ENCODE measurements around the gene HDAC4.

The HDAC4 gene

DNA sequence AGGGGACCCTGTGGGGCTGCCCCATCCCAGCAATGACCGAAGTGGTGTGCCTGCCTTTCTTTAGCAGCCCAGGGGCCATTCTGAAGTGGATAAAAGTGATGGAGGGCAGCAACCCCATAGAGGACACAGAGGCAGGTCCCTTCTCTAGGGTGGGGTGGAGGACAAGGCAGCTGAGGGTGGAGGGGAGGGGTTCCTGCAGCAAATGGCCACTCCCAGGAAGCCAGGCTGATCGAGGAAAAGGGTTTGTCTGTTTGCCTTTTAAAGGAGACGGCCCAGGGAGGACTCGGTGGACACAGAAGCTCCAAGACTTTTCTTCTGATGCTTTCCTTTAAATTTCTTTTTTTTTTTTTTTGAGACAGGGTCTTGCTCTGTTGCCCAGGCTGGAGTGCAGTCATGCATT, 280.2 kb downstream of the HDAC4 start:
- no peaks in the 10 kb centered on the region for H4K20me1 ChIP-seq (ENCODE audit: low read depth, low read length)
- no peak overlapping the region for H3K4me3 ChIP-seq (ENCODE audit: insufficient read depth, low read length, poor library complexity, severe bottlenecking)
- H2AFZ ChIP-seq (ENCODE audit: low read depth, low read length, severe bottlenecking) = no peak overlapping the region
- no peaks in the 10 kb centered on the region for H3K36me3 ChIP-seq (ENCODE audit: low read length)
- TF ChIP-seq, protein P1, sequence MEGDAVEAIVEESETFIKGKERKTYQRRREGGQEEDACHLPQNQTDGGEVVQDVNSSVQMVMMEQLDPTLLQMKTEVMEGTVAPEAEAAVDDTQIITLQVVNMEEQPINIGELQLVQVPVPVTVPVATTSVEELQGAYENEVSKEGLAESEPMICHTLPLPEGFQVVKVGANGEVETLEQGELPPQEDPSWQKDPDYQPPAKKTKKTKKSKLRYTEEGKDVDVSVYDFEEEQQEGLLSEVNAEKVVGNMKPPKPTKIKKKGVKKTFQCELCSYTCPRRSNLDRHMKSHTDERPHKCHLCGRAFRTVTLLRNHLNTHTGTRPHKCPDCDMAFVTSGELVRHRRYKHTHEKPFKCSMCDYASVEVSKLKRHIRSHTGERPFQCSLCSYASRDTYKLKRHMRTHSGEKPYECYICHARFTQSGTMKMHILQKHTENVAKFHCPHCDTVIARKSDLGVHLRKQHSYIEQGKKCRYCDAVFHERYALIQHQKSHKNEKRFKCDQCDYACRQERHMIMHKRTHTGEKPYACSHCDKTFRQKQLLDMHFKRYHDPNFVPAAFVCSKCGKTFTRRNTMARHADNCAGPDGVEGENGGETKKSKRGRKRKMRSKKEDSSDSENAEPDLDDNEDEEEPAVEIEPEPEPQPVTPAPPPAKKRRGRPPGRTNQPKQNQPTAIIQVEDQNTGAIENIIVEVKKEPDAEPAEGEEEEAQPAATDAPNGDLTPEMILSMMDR (IDR thresholded peaks at IDR 0.05; ENCODE audit: insufficient read depth, low read length, poor library complexity, severe bottlenecking) = no peak
- TF ChIP-seq EZH2phosphoT487 (conservative IDR thresholded peaks at IDR 0.05; ENCODE audit: low read length) = no peak
- H3F3A ChIP-seq (ENCODE audit: insufficient read depth) = no peaks in the 10 kb centered on the region
- no peaks in the 10 kb centered on the region for H3K9me2 ChIP-seq (replicated peaks; ENCODE audit: insufficient read depth, low read length)
- H3K27me3 ChIP-seq (ENCODE audit: low read length) = no peaks in the 10 kb centered on the region
- H3K9me3 ChIP-seq (ENCODE audit: insufficient read depth, low read length) = no peaks in the 10 kb centered on the region
- H3K9ac ChIP-seq (ENCODE audit: low read length) = no peak overlapping the region
- H3K27ac ChIP-seq (ENCODE audit: low read depth, low read length) = no peak overlapping the region
- H3K4me2 ChIP-seq (ENCODE audit: low read depth, low read length, poor library complexity, severe bottlenecking) = no peak overlapping the region
- H3K79me2 ChIP-seq (ENCODE audit: insufficient read depth, low read length) = no peaks in the 10 kb centered on the region

DNA sequence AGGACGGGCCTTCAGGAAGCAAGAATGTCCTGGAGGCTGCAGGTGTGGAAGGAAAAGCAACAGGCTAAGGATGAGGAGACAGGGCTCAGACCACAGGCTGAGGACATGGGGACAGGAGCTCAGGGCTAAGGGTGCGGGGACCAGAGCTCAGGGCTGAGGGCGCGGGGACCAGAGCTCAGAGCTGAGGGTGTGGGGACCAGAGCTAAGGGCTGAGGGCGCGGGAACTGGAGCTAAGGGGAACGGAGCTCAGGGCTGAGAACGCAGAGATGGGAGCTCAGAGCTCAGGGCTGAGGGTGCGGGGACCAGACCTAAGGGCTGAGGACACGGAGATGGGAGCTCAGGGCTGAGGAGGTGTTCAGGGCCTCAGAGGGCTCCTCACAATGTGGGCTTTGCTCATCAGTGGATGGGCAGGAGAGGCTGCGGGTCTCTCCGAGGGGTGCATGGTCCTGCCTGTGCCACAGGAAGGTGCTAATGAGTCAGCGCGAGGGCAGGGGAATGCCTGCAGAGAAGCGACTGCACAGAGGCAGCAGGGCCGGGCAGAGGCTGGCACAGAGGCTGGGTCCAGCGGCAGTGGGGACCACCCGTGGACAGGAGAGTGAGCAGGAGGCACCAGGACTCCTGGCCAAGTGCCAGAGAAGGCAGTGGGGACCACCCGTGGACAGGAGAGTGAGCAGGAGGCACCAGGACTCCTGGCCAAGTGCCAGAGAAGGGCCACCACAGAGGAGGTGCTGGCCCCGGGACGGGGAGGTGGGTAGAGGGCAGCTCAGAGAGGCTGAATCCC, 281.3 kb downstream of the HDAC4 start:
- no peaks in the 10 kb centered on the region for H3K9me2 ChIP-seq (replicated peaks; ENCODE audit: insufficient read depth, low read length)
- H2AFZ ChIP-seq (ENCODE audit: low read depth, low read length, severe bottlenecking) = no peak overlapping the region
- H3K36me3 ChIP-seq (ENCODE audit: low read length) = no peaks in the 10 kb centered on the region
- no peaks in the 10 kb centered on the region for H4K20me1 ChIP-seq (ENCODE audit: low read depth, low read length)
- H3K9me3 ChIP-seq (ENCODE audit: insufficient read depth, low read length) = no peaks in the 10 kb centered on the region
- no peak overlapping the region for H3K9ac ChIP-seq (ENCODE audit: low read length)
- no peak for TF ChIP-seq EZH2phosphoT487 (conservative IDR thresholded peaks at IDR 0.05; ENCODE audit: low read length)
- TF ChIP-seq, protein P1 (IDR thresholded peaks at IDR 0.05; ENCODE audit: insufficient read depth, low read length, poor library complexity, severe bottlenecking) = no peak
- H3K27ac ChIP-seq (ENCODE audit: low read depth, low read length) = no peak overlapping the region
- no peaks in the 10 kb centered on the region for H3K79me2 ChIP-seq (ENCODE audit: insufficient read depth, low read length)
- no peaks in the 10 kb centered on the region for H3F3A ChIP-seq (ENCODE audit: insufficient read depth)
- H3K4me3 ChIP-seq (ENCODE audit: insufficient read depth, low read length, poor library complexity, severe bottlenecking) = no peak overlapping the region
- no peak overlapping the region for H3K4me2 ChIP-seq (ENCODE audit: low read depth, low read length, poor library complexity, severe bottlenecking)
- no peaks in the 10 kb centered on the region for H3K27me3 ChIP-seq (ENCODE audit: low read length)

DNA sequence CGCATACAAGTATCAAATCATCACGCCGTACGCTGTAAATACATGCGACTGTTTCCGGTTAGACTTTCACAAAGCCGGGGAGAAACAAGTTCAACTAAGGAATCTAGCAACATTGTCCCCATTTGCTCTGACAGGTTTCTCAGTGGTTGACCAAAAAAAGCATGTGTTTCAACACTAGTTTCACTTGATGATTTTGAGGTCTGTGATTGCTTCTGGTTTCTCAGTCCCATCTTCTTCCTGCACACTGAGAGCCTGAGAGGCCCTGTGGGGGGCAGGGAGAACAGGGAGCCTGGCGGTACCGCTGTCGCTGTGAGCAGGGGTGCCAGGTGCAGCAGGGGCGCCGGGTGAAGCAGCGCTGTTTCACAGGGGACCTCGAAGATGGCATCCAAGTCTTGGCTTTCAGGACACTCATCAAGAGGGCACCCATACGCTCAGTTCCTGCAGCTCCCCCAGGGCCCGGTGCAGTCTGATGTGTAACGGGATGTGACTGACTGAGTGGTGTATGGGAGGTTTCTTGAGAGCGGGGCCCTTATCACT, 282.1 kb downstream of the HDAC4 start:
- Histone ChIP-seq H4K20me1 (ENCODE audit: low read depth, low read length) (no peaks in the 10 kb centered on the region), H3K4me3 (ENCODE audit: insufficient read depth, low read length, poor library complexity, severe bottlenecking) (no peak overlapping the region), H3K9me3 (ENCODE audit: insufficient read depth, low read length) (no peaks in the 10 kb centered on the region), H3K9ac (ENCODE audit: low read length) (no peak overlapping the region), H3K9me2 (replicated peaks; ENCODE audit: insufficient read depth, low read length) (no peaks in the 10 kb centered on the region), H3K4me2 (ENCODE audit: low read depth, low read length, poor library complexity, severe bottlenecking) (no peak overlapping the region), H3K79me2 (ENCODE audit: insufficient read depth, low read length) (no peaks in the 10 kb centered on the region), H3F3A (ENCODE audit: insufficient read depth) (no peaks in the 10 kb centered on the region), H3K36me3 (ENCODE audit: low read length) (no peaks in the 10 kb centered on the region), H2AFZ (ENCODE audit: low read depth, low read length, severe bottlenecking) (no peak overlapping the region), H3K27ac (ENCODE audit: low read depth, low read length) (no peak overlapping the region), H3K27me3 (ENCODE audit: low read length) (no peaks in the 10 kb centered on the region)
- TF ChIP-seq, protein P1 (IDR thresholded peaks at IDR 0.05; ENCODE audit: insufficient read depth, low read length, poor library complexity, severe bottlenecking) = no peak
- TF ChIP-seq EZH2phosphoT487 (conservative IDR thresholded peaks at IDR 0.05; ENCODE audit: low read length) = no peak
